ENCODE results near the gene ITGA8. TPM values are rescaled to one million over a fixed set of nuclear protein-coding genes. Genes with fewer than 3 reads are reported as not detected.

ITGA8 gene
- total RNA-seq, 2 experiments from 2014 or later: not detected

- no peak for ATAC-seq (ENCODE audit: poor library complexity)
- Histone ChIP-seq H3K27ac (ENCODE audit: low read depth in 1 of 2, low read length in 2 of 2) (no peak overlapping the region), H3K9me3 (ENCODE audit: control insufficient read depth in 1 of 2, insufficient read depth in 1 of 2, low read length in 2 of 2) (no peaks in the 10 kb centered on the region), H3K27me3 (ENCODE audit: control insufficient read depth in 1 of 2, insufficient read depth in 2 of 2, low read length in 2 of 2) (peaks cover 15 to 27% of the 10 kb centered on the region in 2 experiments), H3K36me3 (ENCODE audit: insufficient read depth, low read length) (no peaks in the 10 kb centered on the region), H3K4me3 (ENCODE audit: low read length) (no peak overlapping the region), H3K4me1 (ENCODE audit: insufficient read depth, low read length) (no peaks in the 10 kb centered on the region)
- no peaks in the 10 kb centered on the region for H3K36me3 Mint-ChIP-seq (ENCODE audit: low read depth)
- no peak for DNase-seq
- H3K4me1 Mint-ChIP-seq (ENCODE audit: low read depth): no peaks in the 10 kb centered on the region
- H3K27me3 Mint-ChIP-seq: peaks cover 56% of the 10 kb centered on the region
- no peak overlapping the region for H3K27ac Mint-ChIP-seq
- intact Hi-C loops (cut with DNase I, micrococcal nuclease): no loop called here
- ChIA-PET POLR2A (no interaction called here), CTCF (no interaction called here)
- no peaks in the 10 kb centered on the region for H3K9me3 Mint-ChIP-seq
- no peak overlapping the region for H3K4me3 Mint-ChIP-seq
- TF ChIP-seq CTCF (IDR thresholded peaks at IDR 0.05): no peak
Measured at GRCh38 chr10:15715619-15716227, 4.0 kb downstream of the ITGA8 start.

GRCh38 chr10:15714847-15715246, 4.9 kb downstream of the ITGA8 start:
- ChIA-PET POLR2A (interaction anchor here (0.7 kb wide), 1 partner anchor 15 kb away, joined by 3 read pairs; no protein-coding TSS in a partner anchor), CTCF (no interaction called here)
- no peak overlapping the region for H3K27ac ChIP-seq (ENCODE audit: low read depth in 1 of 2, low read length in 2 of 2)
- H3K9me3 ChIP-seq (ENCODE audit: control insufficient read depth in 1 of 2, insufficient read depth in 1 of 2, low read length in 2 of 2): no peaks in the 10 kb centered on the region
- intact Hi-C loops (cut with DNase I, micrococcal nuclease): no loop called here
- H3K9me3 Mint-ChIP-seq: no peaks in the 10 kb centered on the region
- H3K4me1 Mint-ChIP-seq (ENCODE audit: low read depth): no peaks in the 10 kb centered on the region
- H3K4me1 ChIP-seq (ENCODE audit: insufficient read depth, low read length): no peaks in the 10 kb centered on the region
- no peak overlapping the region for H3K27ac Mint-ChIP-seq
- H3K4me3 Mint-ChIP-seq: no peak overlapping the region
- no peaks in the 10 kb centered on the region for H3K36me3 Mint-ChIP-seq (ENCODE audit: low read depth)
- peaks cover 9 to 27% of the 10 kb centered on the region in 2 experiments for H3K27me3 ChIP-seq (ENCODE audit: control insufficient read depth in 1 of 2, insufficient read depth in 2 of 2, low read length in 2 of 2)
- no peak overlapping the region for H3K4me3 ChIP-seq (ENCODE audit: low read length)
- no peaks in the 10 kb centered on the region for H3K36me3 ChIP-seq (ENCODE audit: insufficient read depth, low read length)
- no peak for ATAC-seq (ENCODE audit: poor library complexity)
- H3K27me3 Mint-ChIP-seq: peaks cover 61% of the 10 kb centered on the region
- no peak for DNase-seq
- no peak for TF ChIP-seq CTCF (IDR thresholded peaks at IDR 0.05)

GRCh38 chr10:15712883-15713282, 6.8 kb downstream of the ITGA8 start:
- Mint-ChIP-seq H3K4me3 (no peak overlapping the region), H3K9me3 (no peaks in the 10 kb centered on the region), H3K36me3 (ENCODE audit: low read depth) (no peaks in the 10 kb centered on the region), H3K4me1 (ENCODE audit: low read depth) (no peaks in the 10 kb centered on the region), H3K27me3 (peaks cover 56% of the 10 kb centered on the region), H3K27ac (no peak overlapping the region)
- POLR2A ChIA-PET: interaction anchor here (0.6 kb wide), 1 partner anchor 32 kb away, joined by 3 read pairs; no protein-coding TSS in a partner anchor
- DNase-seq: no peak
- Histone ChIP-seq H3K4me1 (ENCODE audit: insufficient read depth, low read length) (no peaks in the 10 kb centered on the region), H3K4me3 (ENCODE audit: low read length) (no peak overlapping the region), H3K36me3 (ENCODE audit: insufficient read depth, low read length) (no peaks in the 10 kb centered on the region), H3K27ac (ENCODE audit: low read depth in 1 of 2, low read length in 2 of 2) (no peak overlapping the region), H3K27me3 (ENCODE audit: control insufficient read depth in 1 of 2, insufficient read depth in 2 of 2, low read length in 2 of 2) (peaks cover 0 to 11% of the 10 kb centered on the region in 2 experiments), H3K9me3 (ENCODE audit: control insufficient read depth in 1 of 2, insufficient read depth in 1 of 2, low read length in 2 of 2) (no peaks in the 10 kb centered on the region)
- no peak for TF ChIP-seq CTCF (IDR thresholded peaks at IDR 0.05)
- no peak for ATAC-seq (ENCODE audit: poor library complexity)
- CTCF ChIA-PET: no interaction called here
- intact Hi-C loops (cut with DNase I, micrococcal nuclease): no loop called here
